GM12872 (cell line): Measurements from ENCODE around the gene SIPA1.

ENCODE experiments used
- TF ChIP-seq, protein P1 (sequence below): IDR thresholded peaks from 3 replicates; pipeline ENCODE4 v1.5.1; 2011; ENCODE audit warnings: low read depth, mild to moderate bottlenecking, low read length, moderate library complexity; ENCODE audit not compliant: insufficient read depth

SIPA1 gene

DNA sequence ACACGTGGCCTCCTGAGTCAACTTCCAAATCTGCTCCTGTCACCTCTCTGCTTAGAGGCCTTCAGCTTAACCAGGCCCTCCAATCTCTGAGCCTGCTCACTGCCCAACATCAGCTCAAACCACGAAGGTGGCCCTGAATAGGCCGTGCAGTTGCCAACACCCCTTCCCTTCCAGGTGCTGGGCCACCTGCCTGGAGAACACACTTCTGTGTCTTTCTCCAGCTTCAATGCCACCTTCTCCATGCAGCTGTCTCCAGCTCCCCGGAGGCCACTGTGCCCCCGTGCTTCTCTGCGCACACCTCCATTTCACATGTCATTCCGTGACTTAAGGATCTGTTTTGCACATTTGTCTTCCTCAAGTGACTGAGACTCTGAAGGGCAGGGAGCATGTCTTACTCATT is 19.5 kb downstream of the SIPA1 start:
- TF ChIP-seq, protein P1, sequence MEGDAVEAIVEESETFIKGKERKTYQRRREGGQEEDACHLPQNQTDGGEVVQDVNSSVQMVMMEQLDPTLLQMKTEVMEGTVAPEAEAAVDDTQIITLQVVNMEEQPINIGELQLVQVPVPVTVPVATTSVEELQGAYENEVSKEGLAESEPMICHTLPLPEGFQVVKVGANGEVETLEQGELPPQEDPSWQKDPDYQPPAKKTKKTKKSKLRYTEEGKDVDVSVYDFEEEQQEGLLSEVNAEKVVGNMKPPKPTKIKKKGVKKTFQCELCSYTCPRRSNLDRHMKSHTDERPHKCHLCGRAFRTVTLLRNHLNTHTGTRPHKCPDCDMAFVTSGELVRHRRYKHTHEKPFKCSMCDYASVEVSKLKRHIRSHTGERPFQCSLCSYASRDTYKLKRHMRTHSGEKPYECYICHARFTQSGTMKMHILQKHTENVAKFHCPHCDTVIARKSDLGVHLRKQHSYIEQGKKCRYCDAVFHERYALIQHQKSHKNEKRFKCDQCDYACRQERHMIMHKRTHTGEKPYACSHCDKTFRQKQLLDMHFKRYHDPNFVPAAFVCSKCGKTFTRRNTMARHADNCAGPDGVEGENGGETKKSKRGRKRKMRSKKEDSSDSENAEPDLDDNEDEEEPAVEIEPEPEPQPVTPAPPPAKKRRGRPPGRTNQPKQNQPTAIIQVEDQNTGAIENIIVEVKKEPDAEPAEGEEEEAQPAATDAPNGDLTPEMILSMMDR: no peak

DNA sequence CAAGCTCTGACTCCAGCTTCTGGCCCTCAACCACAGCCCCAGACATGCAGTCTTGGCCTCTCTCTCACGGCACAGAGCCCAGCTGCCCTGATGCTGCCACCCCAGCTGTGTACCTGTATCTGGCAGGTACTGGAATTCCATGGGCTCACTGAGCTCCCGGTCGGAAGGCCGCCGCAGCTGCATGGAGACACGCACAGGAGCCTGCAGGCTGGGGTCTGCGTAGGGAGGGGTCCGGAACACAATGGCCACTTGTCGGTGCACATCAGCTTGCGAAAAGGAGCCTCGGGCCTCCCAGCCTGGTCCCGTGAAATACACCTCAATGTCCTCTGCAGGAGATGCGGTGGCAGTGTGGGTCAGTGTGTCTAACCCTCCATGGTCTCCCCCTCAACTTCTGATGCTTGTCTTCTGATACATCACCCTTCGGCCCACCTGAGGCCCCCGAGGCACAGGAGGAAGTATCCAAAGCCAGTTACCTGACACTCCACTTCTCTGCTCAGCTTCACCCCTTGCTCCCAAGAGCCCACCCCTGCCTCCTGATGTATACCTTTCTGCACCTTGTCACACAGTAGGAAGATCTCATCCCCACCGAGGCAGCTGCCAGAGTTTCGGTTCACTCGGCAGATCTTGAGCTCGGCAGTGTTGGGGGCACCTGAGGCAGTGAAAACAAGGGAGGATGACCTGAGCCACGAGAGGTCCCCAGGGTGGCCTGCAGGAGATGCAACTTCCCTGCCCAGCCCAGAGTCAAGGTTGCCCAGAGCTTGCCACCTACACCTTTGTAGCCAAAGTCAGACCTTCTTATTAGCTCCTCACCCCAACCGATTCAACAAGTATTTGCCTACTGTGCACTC is 20.5 kb downstream of the SIPA1 start:
- TF ChIP-seq, protein P1: no peak

DNA sequence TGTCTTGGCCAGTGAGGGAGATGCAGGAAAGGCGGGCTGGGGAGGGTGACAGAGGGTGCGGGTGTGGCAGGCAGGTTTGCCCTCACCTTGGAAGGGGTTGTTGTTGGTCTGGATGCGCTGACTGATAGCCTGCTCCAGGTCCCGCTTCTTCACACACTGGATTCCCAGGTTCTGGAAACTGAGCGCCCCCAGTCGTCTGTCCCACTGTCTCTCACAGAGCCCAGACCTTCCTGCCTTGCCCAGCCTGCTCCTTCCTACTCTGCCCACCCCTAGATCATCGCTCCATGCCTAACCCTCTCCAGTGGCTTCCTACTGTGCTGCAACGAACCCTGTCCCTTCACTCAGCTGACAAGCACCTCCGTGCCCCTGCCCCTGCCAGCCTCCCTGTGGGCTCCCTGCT is 22.1 kb downstream of the SIPA1 start:
- TF ChIP-seq, protein P1: no peak

DNA sequence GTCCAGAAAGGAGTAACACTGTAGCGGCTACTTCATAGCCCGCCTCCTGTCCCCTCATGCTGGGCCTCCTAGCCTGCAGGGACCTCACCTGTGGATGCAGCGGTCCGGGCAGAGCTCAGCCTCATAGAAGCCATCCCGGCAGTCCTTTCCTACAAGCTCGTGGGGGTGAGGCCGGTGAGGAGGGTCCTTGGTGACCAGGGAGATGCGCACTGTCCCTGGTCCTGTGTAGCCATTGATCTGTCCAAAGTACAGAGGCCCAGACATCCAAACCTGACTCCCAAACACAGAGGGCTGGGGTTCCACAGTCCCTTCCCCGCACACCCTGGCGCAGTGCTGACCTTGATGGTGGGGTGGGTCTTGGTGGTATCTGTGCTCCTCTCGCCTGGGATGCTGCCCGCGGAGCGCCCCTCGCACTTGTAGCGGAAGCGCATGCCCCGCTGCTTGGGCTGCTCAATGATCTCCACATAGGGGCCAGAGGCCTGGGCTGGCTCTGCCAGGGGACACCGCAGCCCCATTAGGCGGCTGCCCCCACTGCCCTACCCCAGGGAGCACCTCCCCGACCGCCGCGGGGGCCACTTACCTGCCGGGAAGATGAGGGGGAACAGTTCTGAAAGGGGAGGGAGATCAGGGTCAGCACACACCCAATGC is 23.8 kb downstream of the SIPA1 start:
- TF ChIP-seq, protein P1: no peak

DNA sequence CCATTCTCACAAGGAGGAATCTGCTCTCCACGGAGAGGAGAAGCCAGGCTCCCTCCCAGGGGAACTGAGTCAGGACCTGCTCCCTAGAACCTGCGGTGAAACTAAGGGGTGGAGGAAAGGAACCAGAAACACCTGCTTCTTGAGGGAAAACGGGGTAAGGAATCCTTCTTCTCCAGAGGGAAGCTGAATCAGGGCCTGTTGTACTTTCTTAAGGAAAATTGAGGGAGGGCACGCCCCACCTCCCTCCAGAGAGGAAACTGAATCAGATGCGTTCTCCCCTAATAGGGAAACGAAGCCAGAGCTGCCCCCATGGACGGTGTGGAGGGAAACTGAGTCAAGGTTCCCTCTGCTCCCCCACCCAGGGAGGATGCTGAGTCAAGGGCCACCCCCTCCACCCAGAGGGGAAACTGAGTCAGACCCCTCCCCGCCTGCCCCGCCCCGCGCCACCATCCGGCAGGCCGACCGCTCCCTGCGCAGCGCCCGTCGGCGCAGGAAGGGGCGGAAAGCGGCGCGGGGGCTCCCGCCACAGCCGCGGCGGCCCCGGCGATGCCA is 24.4 kb downstream of the SIPA1 start:
- TF ChIP-seq, protein P1: no peak

DNA sequence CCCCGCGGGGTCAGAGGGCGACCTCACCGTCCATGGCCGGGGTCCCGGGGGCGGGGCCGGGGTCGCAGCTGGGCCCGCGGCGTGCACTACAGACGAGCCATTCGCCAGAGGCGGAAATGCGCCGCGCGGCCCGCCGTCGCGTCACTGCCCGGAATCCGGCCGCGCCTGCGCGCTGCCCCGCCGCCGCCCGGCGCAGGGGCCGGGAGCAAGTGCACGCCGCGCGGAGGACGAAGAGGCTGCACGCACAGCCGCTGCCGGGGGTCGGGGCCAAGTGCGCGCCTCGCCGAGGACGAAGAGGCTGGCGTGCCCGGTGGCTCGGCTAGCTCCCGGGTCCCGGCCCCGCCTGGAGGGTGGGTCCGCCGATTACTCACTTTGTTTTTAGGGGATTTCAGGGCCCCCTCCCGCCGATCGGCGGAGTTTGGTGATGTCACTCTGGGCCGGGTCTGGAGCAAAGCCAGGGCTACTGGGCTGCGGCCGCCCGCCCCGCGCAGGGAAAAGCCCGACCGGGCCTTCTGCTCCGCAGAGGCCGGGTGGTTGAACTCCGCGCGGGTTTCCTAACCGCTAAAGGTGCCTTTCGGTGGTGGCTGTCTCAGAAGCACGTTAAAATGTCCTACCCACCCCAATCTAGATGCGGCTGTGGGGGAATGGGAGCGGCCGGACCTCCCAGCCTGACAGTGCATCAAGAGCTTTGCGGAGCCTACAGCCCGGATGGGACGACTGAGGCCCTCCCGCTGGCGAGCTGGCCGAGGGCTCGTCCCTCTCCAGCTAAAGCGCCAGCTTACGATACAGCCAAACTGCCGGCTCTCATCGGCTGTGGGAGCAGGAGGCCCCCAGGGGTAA is 25.1 kb downstream of the SIPA1 start, which contains the start of gene RELA:
TSS of gene RELA (minus strand) at position 118 of the 840 bp plus-strand sequence. CDS start at position 34, 84 bp downstream.
- TF ChIP-seq, protein P1: no peak

DNA sequence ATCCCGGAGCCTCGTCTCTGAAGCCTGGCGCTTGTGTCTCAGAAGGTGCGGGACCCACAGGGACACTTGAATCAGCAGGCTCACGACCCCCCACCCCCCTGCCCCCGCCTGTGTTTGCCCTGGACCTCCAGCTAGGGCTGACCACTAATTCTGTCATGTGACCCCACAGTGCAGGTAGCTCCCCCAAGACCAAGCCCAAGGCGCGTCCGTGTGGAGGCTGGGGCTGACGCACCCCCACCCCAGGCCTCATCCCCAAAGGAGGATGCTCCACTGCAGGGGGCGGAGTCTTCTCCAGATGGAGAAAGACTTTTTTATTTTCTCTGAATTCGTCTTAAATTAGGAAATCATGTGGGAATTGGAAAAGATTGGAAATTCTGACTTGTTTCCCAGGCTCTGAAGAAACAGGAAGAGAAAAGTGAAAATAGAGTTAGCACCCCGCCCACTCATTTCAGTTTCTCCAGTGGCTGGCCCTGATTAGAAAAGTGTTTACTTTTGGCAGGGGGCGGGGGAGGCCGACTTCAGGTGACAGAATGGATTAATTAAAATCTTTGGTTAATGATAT is 25.8 kb downstream of the SIPA1 start:
- TF ChIP-seq, protein P1: no peak
